Ovary (tissue), 9 donors: Measurements from ENCODE around the gene PPFIBP2. TPM values are rescaled to one million over a fixed set of nuclear protein-coding genes. Genes with fewer than 3 reads are reported as not detected.

ENCODE experiments used
- DNase-seq, 5 donors: peaks; one replicate each; pipeline ENCODE4 v3.0.0-alpha.2; 2019 to 2020
- H3K27ac ChIP-seq, 2 donors: fragments of 200-600 bp; one replicate each; pipeline versions ENCODE4 v1.5.1 to v1.8.0; 2019 to 2022
- H3K27me3 ChIP-seq: fragments of 200-600 bp; one replicate; pipeline ENCODE4 v1.8.0; 2022
- H3K36me3 ChIP-seq: fragments of 200-600 bp; sonication (generic); one replicate; pipeline ENCODE4 v1.5.1; 2019
- H3K4me1 ChIP-seq: one replicate; pipeline ENCODE4 v1.8.1; 2013; ENCODE audit warnings: mild to moderate bottlenecking, moderate library complexity; ENCODE audit not compliant: insufficient read depth
- H3K4me3 ChIP-seq: fragments of 200-600 bp; sonication (generic); one replicate; pipeline ENCODE4 v1.5.1; 2017
- H3K9me3 ChIP-seq, 2 donors: fragments of 200-600 bp in 1 of 2; sonication (generic) in 1 of 2; one replicate each; pipeline versions ENCODE4 v1.5.1 to v1.8.1; 2013 to 2019; ENCODE audit warnings: mild to moderate bottlenecking in 1 of 2, moderate library complexity in 1 of 2
- EP300 ChIP-seq: sonication (generic); formaldehyde crosslinking; IDR thresholded peaks from one replicate; pipeline ENCODE4 v1.6.1; 2017; ENCODE audit warnings: antibody characterized with exemption
- POLR2A ChIP-seq: fragments of 450-650 bp; IDR thresholded peaks from one replicate; pipeline ENCODE4 v1.6.1; 2017; ENCODE audit warnings: antibody characterized with exemption, mild to moderate bottlenecking, moderate library complexity
- WGBS, 3 donors: extraction: QIAGEN DNeasy Blood & Tissue Kit in 1 of 3; methylation state at CpG; one replicate each; pipeline versions ENCODE4 v1.1.5 to v1.1.7; 2013 to 2017; 5-methylcytosine and 5-hydroxymethylcytosine counted together
- intact Hi-C, 4 donors: fragments of 100-400 bp; cut with DNase I; formaldehyde crosslinking; loops; one replicate each; pipeline versions ENCODE4 v1.11.0 to v1.15.1; 2022 to 2023
- polyA plus RNA-seq, 2 donors: library from polyadenylated mRNA; stranded (reverse); fragments of 200-250 nt in 1 of 2; fragments of 350-450 nt in 1 of 2; fragmentation: Illumina TruSeq in 1 of 2; extraction: RNeasy Lipid Tissue Mini Kit (QIAGEN cat#74804) in 1 of 2; gene quantifications; one replicate each; pipeline ENCODE4 v1.2.3, GENCODE V29; 2013 to 2014
- total RNA-seq, 7 donors: library from RNA; depleted of rRNA in 2 of 7; stranded (reverse); fragments of >200 nt in 2 of 7; fragmentation: NEBNext Ultra II Directional in 3 of 7; extraction: Animal tissue kit (Norgen Biotek cat#: 25700) in 3 of 7; gene quantifications; one replicate each; pipeline versions ENCODE4 v1.1.0 to v1.2.4, GENCODE V29; 2016 to 2023
- TF ChIP-seq, protein P1 (sequence below), 3 donors: fragments of 450-650 bp in 2 of 3; fragments of 200-600 bp in 1 of 3; IDR thresholded peaks; one replicate each; pipeline versions ENCODE4 v1.5.1 to v1.8.0; 2016 to 2022; ENCODE audit warnings: antibody characterized with exemption in 3 of 3, mild to moderate bottlenecking in 1 of 3
- donor health status: DM: no; HTN: no; CAD: no; lungs with moderate emphysema.
- donor health status: DM: no; HTN: no; CAD: no.
- donor health status: Bipolar disorder and iron deficiency.
- donor health status: DM: yes; HTN: yes; CAD: no.
- donor health status: DM: no; HTN: no; CAD: no.
- donor health status: DM: yes; HTN: yes; CAD: no.

PPFIBP2 gene
- total and polyA plus RNA-seq, 9 donors = 9.6 to 36.2 (median 20.7) TPM

DNA sequence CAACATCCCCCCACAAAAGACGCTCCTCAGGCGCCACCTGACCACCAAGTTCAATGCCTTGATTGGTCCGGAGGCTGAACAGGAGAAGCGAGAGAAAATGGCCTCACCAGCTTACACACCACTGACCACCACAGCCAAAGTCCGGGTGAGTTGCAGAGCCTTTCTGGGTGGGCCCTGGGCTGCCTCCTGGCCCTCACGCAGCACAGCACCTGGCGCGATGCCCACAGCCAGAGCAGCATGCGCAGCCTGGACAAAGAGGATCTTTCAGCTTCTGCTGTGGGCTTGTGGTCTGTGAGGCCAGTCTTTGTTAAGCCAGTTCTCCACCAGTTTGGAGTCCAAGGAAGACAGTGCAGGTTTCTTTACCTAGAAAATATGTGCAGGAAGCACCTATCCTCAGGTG, 137.9 kb downstream of the PPFIBP2 start:
- Histone ChIP-seq H3K36me3 (no peaks in the 10 kb centered on the region), H3K27me3 (no peaks in the 10 kb centered on the region), H3K9me3 (no peaks in the 10 kb centered on the region), H3K4me1 (no peaks in the 10 kb centered on the region), H3K4me3 (no peak overlapping the region), H3K27ac (no peak overlapping the region)
- TF ChIP-seq EP300 = no peak
- no peak for TF ChIP-seq POLR2A
- TF ChIP-seq, protein P1, sequence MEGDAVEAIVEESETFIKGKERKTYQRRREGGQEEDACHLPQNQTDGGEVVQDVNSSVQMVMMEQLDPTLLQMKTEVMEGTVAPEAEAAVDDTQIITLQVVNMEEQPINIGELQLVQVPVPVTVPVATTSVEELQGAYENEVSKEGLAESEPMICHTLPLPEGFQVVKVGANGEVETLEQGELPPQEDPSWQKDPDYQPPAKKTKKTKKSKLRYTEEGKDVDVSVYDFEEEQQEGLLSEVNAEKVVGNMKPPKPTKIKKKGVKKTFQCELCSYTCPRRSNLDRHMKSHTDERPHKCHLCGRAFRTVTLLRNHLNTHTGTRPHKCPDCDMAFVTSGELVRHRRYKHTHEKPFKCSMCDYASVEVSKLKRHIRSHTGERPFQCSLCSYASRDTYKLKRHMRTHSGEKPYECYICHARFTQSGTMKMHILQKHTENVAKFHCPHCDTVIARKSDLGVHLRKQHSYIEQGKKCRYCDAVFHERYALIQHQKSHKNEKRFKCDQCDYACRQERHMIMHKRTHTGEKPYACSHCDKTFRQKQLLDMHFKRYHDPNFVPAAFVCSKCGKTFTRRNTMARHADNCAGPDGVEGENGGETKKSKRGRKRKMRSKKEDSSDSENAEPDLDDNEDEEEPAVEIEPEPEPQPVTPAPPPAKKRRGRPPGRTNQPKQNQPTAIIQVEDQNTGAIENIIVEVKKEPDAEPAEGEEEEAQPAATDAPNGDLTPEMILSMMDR (IDR thresholded peaks at IDR 0.05) = no peak
- no peak for DNase-seq
- WGBS, 3 donors = 87 to 94% (median 90%) methylated on average over 9 of the region's 9 CpGs
- intact Hi-C loops = no loop called here

DNA sequence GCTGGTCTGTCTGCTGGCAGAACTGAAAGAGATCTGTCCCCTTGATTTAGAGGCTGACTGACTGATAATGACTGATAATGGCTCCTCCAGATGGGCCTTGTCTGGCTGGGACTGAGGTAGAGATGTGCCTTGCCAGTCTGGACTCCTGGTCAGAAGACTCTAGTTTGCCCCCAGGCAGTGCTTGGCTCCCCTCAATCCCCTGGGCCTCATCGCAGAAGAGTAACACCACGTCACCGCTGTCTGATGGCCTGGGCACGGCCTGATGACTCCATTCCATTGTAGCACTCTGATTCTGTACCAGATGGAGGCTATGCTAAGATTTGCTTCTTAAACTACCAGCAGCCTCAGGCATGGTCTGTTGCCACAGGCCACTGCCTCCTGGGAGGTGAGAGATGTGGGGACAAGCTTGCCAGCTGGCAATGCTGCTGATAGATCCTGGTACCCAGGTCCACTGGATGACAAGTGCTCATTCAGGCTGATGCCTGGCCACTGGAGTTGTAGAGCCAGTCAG, 140.5 kb downstream of the PPFIBP2 start:
- Histone ChIP-seq H3K27me3 (no peaks in the 10 kb centered on the region), H3K4me3 (no peak overlapping the region), H3K36me3 (no peaks in the 10 kb centered on the region), H3K9me3 (no peaks in the 10 kb centered on the region), H3K27ac (no peak overlapping the region), H3K4me1 (no peaks in the 10 kb centered on the region)
- WGBS, 3 donors = 86 to 94% (median 90%) methylated on average over 4 of the region's 4 CpGs
- no peak for TF ChIP-seq EP300
- TF ChIP-seq POLR2A = no peak
- TF ChIP-seq, protein P1 (IDR thresholded peaks at IDR 0.05) = no peak
- intact Hi-C loops = no loop called here
- DNase-seq = no peak

DNA sequence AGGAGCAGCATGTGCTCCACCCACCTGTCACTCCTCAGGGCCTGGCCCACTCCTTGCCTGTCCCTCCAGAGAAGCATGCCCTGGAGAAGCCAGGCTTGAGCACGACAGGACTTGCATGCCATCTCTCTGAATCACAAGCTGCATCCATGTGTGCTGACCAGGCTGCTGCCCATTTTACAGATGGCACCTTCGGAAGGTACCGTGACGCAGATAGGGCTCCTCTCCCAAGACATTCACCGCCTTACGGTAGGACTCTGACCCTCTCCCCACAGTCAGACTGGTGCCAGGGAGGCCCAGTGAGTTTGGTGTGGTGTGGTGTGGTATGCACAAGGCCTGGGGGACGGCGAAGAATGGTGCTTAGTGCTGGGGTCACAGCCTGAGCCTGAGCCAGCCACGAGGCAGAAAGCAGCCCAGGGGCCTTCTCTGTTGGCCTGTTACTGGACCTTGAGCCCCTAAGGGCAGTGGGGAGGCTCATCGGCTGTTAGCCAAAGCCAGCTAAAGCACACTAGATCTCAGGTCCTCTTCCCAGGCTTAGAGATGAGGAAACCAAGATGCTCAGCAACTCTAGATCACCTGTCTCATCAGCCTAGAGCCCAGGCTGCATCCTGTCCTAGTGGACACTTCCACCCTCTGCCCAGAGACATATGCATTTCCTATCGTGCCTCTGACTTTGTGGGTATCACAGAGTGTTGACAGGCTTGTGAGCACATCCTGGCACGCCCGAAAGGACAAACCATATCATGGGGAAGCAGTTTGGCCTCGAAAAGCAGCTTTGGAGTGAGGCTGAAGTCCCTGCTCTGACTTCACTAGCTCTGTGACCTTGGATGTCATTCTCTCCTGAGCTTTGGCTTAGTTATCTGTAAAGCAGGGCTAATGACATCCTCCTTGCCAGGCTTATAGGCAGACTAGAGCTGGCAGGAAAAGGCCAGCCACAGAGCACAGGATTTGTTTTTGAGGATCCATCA, 141.7 kb downstream of the PPFIBP2 start:
- intact Hi-C loops = loop anchor here (2.0 to 5.0 kb wide), 2 partner anchors 83 to 85 kb away; no protein-coding TSS in a partner anchor
- Histone ChIP-seq H3K36me3 (no peaks in the 10 kb centered on the region), H3K4me3 (no peak overlapping the region), H3K9me3 (no peaks in the 10 kb centered on the region), H3K27me3 (no peaks in the 10 kb centered on the region), H3K27ac (no peak overlapping the region), H3K4me1 (no peaks in the 10 kb centered on the region)
- DNase-seq = no peak
- 76 to 92% (median 80%) methylated on average over 14 of the region's 14 CpGs for WGBS, 3 donors
- no peak for TF ChIP-seq POLR2A
- TF ChIP-seq, protein P1 (IDR thresholded peaks at IDR 0.05) = no peak

DNA sequence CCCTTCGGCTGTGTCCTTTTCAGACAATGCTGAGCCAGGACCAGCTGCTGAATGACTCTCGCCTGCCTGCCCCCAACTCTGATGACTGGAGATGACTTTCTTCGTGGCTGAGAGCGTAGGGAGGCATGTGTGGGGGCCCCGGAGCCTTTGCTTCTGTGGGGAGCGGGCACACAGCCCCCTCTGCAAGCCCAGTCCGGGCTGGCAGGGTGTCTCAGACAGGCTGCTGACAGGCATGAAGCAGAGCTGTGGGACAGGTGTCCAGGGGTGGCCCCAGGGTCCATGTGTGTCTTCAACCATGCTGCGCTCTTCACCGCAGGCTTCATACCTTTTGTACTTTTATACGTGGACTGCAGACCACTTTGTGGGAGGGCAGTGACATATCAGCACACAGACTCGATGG, 142.9 kb downstream of the PPFIBP2 start:
- DNase-seq = no peak
- WGBS, 3 donors = 82 to 89% (median 85%) methylated on average over 9 to 11 of the region's 11 CpGs

More for the DNA sequence above, 142.9 kb downstream of the PPFIBP2 start:
- TF ChIP-seq, protein P1 (IDR thresholded peaks at IDR 0.05) = no peak
- TF ChIP-seq EP300 (no peak), POLR2A (no peak)
- Histone ChIP-seq H3K27ac (no peak overlapping the region), H3K36me3 (no peaks in the 10 kb centered on the region), H3K27me3 (no peaks in the 10 kb centered on the region), H3K4me3 (no peak overlapping the region), H3K9me3 (no peaks in the 10 kb centered on the region), H3K4me1 (no peaks in the 10 kb centered on the region)
- intact Hi-C loops = loop anchor here (2.0 to 5.0 kb wide), 2 partner anchors 84 to 86 kb away; no protein-coding TSS in a partner anchor
